ENCODE data around the gene MFGE8. TPM values are rescaled to one million over a fixed set of nuclear protein-coding genes. Genes with fewer than 3 reads are reported as not detected.
"Not testable (repeated sequence)": the region's sequence is repeated elsewhere in the genome, so short reads cannot be mapped to it uniquely, and the experiment has no call there.

MFGE8 gene
- total RNA-seq, 2 donors from 2014 or later, result 284 to 598 TPM

- Mint-ChIP-seq H3K27ac (no peak overlapping the region), H3K4me3 (no peak overlapping the region), H3K9me3 (peaks cover 73% of the 10 kb centered on the region), H3K27me3 (ENCODE audit: insufficient read depth) (peaks cover 2% of the 10 kb centered on the region), H3K4me1 (no peaks in the 10 kb centered on the region), H3K36me3 (ENCODE audit: low read depth) (no peaks in the 10 kb centered on the region)
- Histone ChIP-seq H3K27ac (ENCODE audit: low read depth, low read length) (no peak overlapping the region), H3K9ac (ENCODE audit: extremely low read depth, low read length, poor library complexity, severe bottlenecking) (no peak overlapping the region), H3K4me3 (ENCODE audit: low read length) (no peak overlapping the region), H3K36me3 (ENCODE audit: control insufficient read depth, insufficient read depth, low read length) (no peaks in the 10 kb centered on the region), H3K27me3 (ENCODE audit: control insufficient read depth, insufficient read depth, low read length, poor library complexity, severe bottlenecking) (no peaks in the 10 kb centered on the region), H3K4me1 (ENCODE audit: control insufficient read depth, insufficient read depth, low read length) (no peaks in the 10 kb centered on the region), H3K9me3 (ENCODE audit: control insufficient read depth, low read length) (peaks cover 34% of the 10 kb centered on the region)
- TF ChIP-seq CTCF (conservative IDR thresholded peaks at IDR 0.05), result no peak
- DNase-seq, result no peak
- WGBS, 2 experiments (ENCODE audit: insufficient coverage in 1 of 2, insufficient read length in 1 of 2), result 44 to 85% methylated on average over 1 to 4 of the region's 4 CpGs
Measured at GRCh38 chr15:88932271-88932874, 19.2 kb upstream of the MFGE8 start.

GRCh38 chr15:88930579-88930978, 17.4 kb upstream of the MFGE8 start:
- Histone ChIP-seq H3K27me3 (ENCODE audit: control insufficient read depth, insufficient read depth, low read length, poor library complexity, severe bottlenecking) (no peaks in the 10 kb centered on the region), H3K36me3 (ENCODE audit: control insufficient read depth, insufficient read depth, low read length) (no peaks in the 10 kb centered on the region), H3K9ac (ENCODE audit: extremely low read depth, low read length, poor library complexity, severe bottlenecking) (no peak overlapping the region), H3K4me3 (ENCODE audit: low read length) (no peak overlapping the region), H3K27ac (ENCODE audit: low read depth, low read length) (no peak overlapping the region), H3K4me1 (ENCODE audit: control insufficient read depth, insufficient read depth, low read length) (no peaks in the 10 kb centered on the region), H3K9me3 (ENCODE audit: control insufficient read depth, low read length) (peaks cover 40% of the 10 kb centered on the region)
- WGBS, 2 experiments (ENCODE audit: insufficient coverage in 1 of 2, insufficient read length in 1 of 2), result 80% methylated on average over 1 of the region's 2 CpGs; no CpG with 5 or more reads in 1 of the 2 experiments
- H3K27me3 Mint-ChIP-seq (ENCODE audit: insufficient read depth), result peaks cover 2% of the 10 kb centered on the region
- H3K4me3 Mint-ChIP-seq, result no peak overlapping the region
- H3K36me3 Mint-ChIP-seq (ENCODE audit: low read depth), result no peaks in the 10 kb centered on the region
- no peak for TF ChIP-seq CTCF (conservative IDR thresholded peaks at IDR 0.05)
- DNase-seq, result no peak
- no peak overlapping the region for H3K27ac Mint-ChIP-seq
- H3K4me1 Mint-ChIP-seq, result no peaks in the 10 kb centered on the region
- H3K9me3 Mint-ChIP-seq, result peaks cover 73% of the 10 kb centered on the region

- WGBS, 2 experiments (ENCODE audit: insufficient coverage in 1 of 2, insufficient read length in 1 of 2), result 71 to 78% methylated on average over 1 to 3 of the region's 3 CpGs
- H3K27ac Mint-ChIP-seq; H3K4me1 ChIP-seq (ENCODE audit: control insufficient read depth, insufficient read depth, low read length); H3K4me3 ChIP-seq (ENCODE audit: low read length); H3K4me1 Mint-ChIP-seq; H3K27me3 ChIP-seq (ENCODE audit: control insufficient read depth, insufficient read depth, low read length, poor library complexity, severe bottlenecking); H3K27me3 Mint-ChIP-seq (ENCODE audit: insufficient read depth); H3K36me3 Mint-ChIP-seq (ENCODE audit: low read depth); H3K27ac ChIP-seq (ENCODE audit: low read depth, low read length); H3K4me3 Mint-ChIP-seq; H3K36me3 ChIP-seq (ENCODE audit: control insufficient read depth, insufficient read depth, low read length); H3K9ac ChIP-seq (ENCODE audit: extremely low read depth, low read length, poor library complexity, severe bottlenecking); DNase-seq: not testable (repeated sequence)
- H3K9me3 ChIP-seq (ENCODE audit: control insufficient read depth, low read length), result peaks cover 32% of the 10 kb centered on the region
- peaks cover 73% of the 10 kb centered on the region for H3K9me3 Mint-ChIP-seq
Measured at GRCh38 chr15:88929358-88930098, 16.3 kb upstream of the MFGE8 start.

- not testable (repeated sequence) for H3K4me1 ChIP-seq (ENCODE audit: control insufficient read depth, insufficient read depth, low read length); H3K4me1 Mint-ChIP-seq; H3K27ac ChIP-seq (ENCODE audit: low read depth, low read length); DNase-seq; H3K27ac Mint-ChIP-seq; H3K4me3 Mint-ChIP-seq; H3K27me3 ChIP-seq (ENCODE audit: control insufficient read depth, insufficient read depth, low read length, poor library complexity, severe bottlenecking); H3K36me3 Mint-ChIP-seq (ENCODE audit: low read depth); H3K36me3 ChIP-seq (ENCODE audit: control insufficient read depth, insufficient read depth, low read length); H3K27me3 Mint-ChIP-seq (ENCODE audit: insufficient read depth); H3K9ac ChIP-seq (ENCODE audit: extremely low read depth, low read length, poor library complexity, severe bottlenecking)
- peak overlapping the region; percentile 12 for H3K4me3 ChIP-seq (ENCODE audit: low read length)
- peaks cover 62% of the 10 kb centered on the region for H3K9me3 Mint-ChIP-seq
- H3K9me3 ChIP-seq (ENCODE audit: control insufficient read depth, low read length), result peaks cover 22% of the 10 kb centered on the region
Measured at GRCh38 chr15:88928192-88928591, 15.0 kb upstream of the MFGE8 start.

GRCh38 chr15:88925648-88926047, 12.5 kb upstream of the MFGE8 start:
- not testable (repeated sequence) for H3K27ac ChIP-seq (ENCODE audit: low read depth, low read length); H3K4me3 Mint-ChIP-seq; H3K4me3 ChIP-seq (ENCODE audit: low read length); H3K9ac ChIP-seq (ENCODE audit: extremely low read depth, low read length, poor library complexity, severe bottlenecking); H3K27me3 Mint-ChIP-seq (ENCODE audit: insufficient read depth); H3K36me3 ChIP-seq (ENCODE audit: control insufficient read depth, insufficient read depth, low read length); DNase-seq; H3K36me3 Mint-ChIP-seq (ENCODE audit: low read depth); H3K4me1 ChIP-seq (ENCODE audit: control insufficient read depth, insufficient read depth, low read length); H3K27me3 ChIP-seq (ENCODE audit: control insufficient read depth, insufficient read depth, low read length, poor library complexity, severe bottlenecking); H3K4me1 Mint-ChIP-seq; H3K27ac Mint-ChIP-seq
- H3K9me3 ChIP-seq (ENCODE audit: control insufficient read depth, low read length), result peaks cover 22% of the 10 kb centered on the region
- 84 to 100% methylated on average over 2 of the region's 2 CpGs for WGBS, 2 experiments (ENCODE audit: insufficient coverage in 1 of 2, insufficient read length in 1 of 2)
- peaks cover 48% of the 10 kb centered on the region for H3K9me3 Mint-ChIP-seq
